ACHN (cell line): Measurements from ENCODE around the gene RPL7L1.

Experiments used
- DNase-seq: peaks from one replicate; pipeline ENCODE4 v3.0.0-alpha.2; 2015
- in situ Hi-C: cut with HindIII; loops from 2 replicates; pipeline ENCODE4 v1.10.0; 2017; ENCODE audit warnings: low sequenced_read_pairs, low pct_ligation_motif_present, low pct_unique_long_range_greater_than_20kb

RPL7L1 gene

DNA sequence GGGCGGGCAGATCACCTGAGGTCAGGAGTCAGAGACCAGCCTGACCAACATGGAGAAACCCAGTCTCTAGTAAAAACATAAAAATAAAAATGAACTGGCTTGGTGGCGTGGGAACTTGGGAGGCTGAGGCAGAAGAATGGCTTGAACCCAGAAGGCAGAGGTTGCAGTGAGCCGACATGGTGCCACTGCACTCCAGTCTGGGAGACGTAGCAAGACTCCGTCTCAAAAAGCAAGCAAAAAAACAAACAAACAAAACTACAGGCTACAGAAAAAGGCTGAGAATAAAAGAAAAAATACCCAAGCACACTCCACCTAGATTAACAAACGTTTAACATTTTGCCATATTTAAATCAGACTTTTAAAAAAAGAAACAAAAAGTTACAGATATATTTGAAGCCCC, 42.4 kb downstream of the RPL7L1 start:
- DNase-seq = no peak
- in situ Hi-C loops = no loop called here

- in situ Hi-C loops = no loop called here
- DNase-seq = no peak
These were observed 44.2 kb downstream of the RPL7L1 start for GRCh38 chr6:42923666-42924065.

GRCh38 chr6:42925248-42925857, 45.9 kb downstream of the RPL7L1 start:
- in situ Hi-C loops = no loop called here
- DNase-seq = no peak

DNA sequence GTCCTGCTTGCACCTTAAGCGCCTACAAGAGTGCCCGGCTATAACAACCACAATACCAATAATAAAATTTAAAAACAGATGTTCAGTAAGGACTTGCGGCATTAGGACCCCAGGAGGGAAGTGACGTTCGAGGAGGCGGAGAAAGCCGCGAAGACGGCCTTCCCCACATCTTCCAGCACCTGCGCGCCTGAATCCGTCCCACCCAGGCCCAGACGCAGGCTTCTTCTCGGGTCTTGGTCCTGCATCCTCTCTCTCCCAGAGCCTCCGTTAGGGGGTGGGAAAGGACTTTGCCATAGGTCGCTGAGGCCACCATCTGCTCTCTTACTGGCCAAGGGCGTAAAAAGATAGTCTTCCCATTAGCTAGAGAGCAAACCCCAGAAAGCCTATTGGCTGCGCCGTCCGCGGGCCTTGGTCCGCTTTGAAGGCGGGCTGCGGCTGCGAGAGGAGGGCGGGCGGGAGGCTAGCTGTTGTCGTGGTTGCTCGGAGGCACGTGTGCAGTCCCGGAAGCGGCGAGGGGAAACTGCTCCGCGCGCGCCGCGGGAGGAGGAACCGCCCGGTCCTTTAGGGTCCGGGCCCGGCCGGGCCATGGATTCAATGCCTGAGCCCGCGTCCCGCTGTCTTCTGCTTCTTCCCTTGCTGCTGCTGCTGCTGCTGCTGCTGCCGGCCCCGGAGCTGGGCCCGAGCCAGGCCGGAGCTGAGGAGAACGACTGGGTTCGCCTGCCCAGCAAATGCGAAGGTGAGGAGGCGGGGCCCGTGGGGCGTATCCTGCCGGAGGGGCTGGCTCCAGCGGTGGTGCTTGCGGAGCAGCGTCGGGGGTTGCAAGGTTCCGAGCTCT, 49.8 kb downstream of the RPL7L1 start, which contains the start of gene CNPY3:
Gene CNPY3, plus strand, starts transcription at position 495 of the 835 bp plus-strand sequence. Its CDS starts 91 bp downstream, at position 586.
- DNase-seq = peak; percentile 97
- in situ Hi-C loops = no loop called here

- in situ Hi-C loops = no loop called here
- peak; percentile 59 for DNase-seq
These were observed 50.5 kb downstream of the RPL7L1 start for GRCh38 chr6:42929821-42930360.

DNA sequence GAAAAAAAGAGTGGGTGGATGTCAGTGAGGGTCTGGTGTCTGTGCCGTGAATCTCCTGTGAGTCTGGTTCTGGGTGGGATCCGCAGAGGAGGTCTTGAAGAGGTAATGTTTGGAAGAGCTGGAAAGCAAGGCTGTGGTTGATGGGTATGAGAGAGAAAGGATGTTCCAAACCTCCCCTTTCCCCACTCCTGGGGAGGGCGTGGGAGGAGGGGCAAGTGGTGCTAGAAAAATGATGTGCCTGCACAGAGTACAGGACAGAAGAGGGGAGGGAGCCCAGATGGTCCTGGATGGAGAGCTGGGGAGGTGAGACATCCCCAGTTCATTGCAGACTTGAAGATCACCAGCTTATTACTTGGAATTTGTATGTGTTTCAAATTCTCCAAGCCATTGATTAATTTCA, 53.0 kb downstream of the RPL7L1 start:
- DNase-seq = no peak
- in situ Hi-C loops = no loop called here

GRCh38 chr6:42933205-42933604, 53.8 kb downstream of the RPL7L1 start:
- no peak for DNase-seq
- in situ Hi-C loops = no loop called here

DNA sequence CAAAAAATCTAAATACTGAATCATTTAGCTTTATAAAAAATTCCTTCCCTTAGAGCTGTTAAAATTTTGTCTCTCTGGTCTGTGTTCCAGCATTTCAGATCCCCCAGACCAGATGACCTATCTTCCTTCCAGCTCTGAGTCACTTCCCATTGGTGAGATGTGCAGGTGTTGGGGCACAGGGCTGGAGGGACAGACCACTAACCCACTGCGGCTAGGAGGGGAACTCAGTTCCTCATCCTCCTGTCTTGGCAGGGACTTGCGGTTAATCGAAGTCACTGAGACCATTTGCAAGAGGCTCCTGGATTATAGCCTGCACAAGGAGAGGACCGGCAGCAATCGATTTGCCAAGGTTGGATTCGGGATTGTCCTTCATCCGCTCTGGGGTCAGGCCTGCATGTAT, 55.9 kb downstream of the RPL7L1 start:
- in situ Hi-C loops = no loop called here
- no peak for DNase-seq

- no peak for DNase-seq
- in situ Hi-C loops = no loop called here
These were observed 57.0 kb downstream of the RPL7L1 start for GRCh38 chr6:42936398-42936797.

GRCh38 chr6:42937548-42938427, 58.4 kb downstream of the RPL7L1 start:
- peak; percentile 29 for DNase-seq
- in situ Hi-C loops = no loop called here

DNA sequence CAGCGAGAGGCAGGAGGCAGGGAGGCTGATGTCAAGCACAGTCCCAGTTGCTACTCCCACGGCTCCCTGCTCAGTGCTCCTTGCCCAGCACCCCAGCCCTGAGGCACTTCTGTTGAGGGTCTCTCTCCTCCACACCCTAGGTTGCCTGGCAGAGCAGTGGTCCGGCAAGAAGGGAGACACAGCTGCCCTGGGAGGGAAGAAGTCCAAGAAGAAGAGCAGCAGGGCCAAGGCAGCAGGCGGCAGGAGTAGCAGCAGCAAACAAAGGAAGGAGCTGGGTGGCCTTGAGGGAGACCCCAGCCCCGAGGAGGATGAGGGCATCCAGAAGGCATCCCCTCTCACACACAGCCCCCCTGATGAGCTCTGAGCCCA, 59.0 kb downstream of the RPL7L1 start:
- in situ Hi-C loops = no loop called here
- DNase-seq = no peak

- no peak for DNase-seq
- in situ Hi-C loops = no loop called here
These were observed 59.8 kb downstream of the RPL7L1 start for GRCh38 chr6:42938987-42939809.
